WI38 (cell line): Measurements from ENCODE around the gene MYH16.
"Not testable (repeated sequence)": the region's sequence is repeated elsewhere in the genome, so short reads cannot be mapped to it uniquely, and the experiment has no call there.

ENCODE experiments used
- H3K4me3 ChIP-seq: 2 replicates; pipeline ENCODE4 v1.5.1; 2011; ENCODE audit warnings: low read depth, mild to moderate bottlenecking, control low read depth, low read length
- CTCF ChIP-seq: IDR thresholded peaks from 2 replicates; pipeline ENCODE4 v1.5.1; 2012; ENCODE audit warnings: low read depth, mild to moderate bottlenecking, control low read depth, low read length

Gene MYH16

GRCh38 chr7:99260395-99260794 is 12.2 kb upstream of the MYH16 start:
- no peak for TF ChIP-seq CTCF
- H3K4me3 ChIP-seq = no peak overlapping the region

GRCh38 chr7:99261646-99262045 is 11.0 kb upstream of the MYH16 start:
- no peak for TF ChIP-seq CTCF
- H3K4me3 ChIP-seq = no peak overlapping the region

GRCh38 chr7:99265848-99266480 is 6.7 kb upstream of the MYH16 start:
- TF ChIP-seq CTCF = no peak
- H3K4me3 ChIP-seq = no peak overlapping the region

- TF ChIP-seq CTCF = no peak
- H3K4me3 ChIP-seq = no peak overlapping the region
Observed at GRCh38 chr7:99267481-99267840, 5.2 kb upstream of the MYH16 start.

GRCh38 chr7:99267841-99268576 is 4.6 kb upstream of the MYH16 start:
- TF ChIP-seq CTCF = no peak
- H3K4me3 ChIP-seq = no peak overlapping the region

GRCh38 chr7:99268577-99268908 is 4.1 kb upstream of the MYH16 start:
- no peak for TF ChIP-seq CTCF
- H3K4me3 ChIP-seq = no peak overlapping the region

GRCh38 chr7:99270702-99271101 is 1.9 kb upstream of the MYH16 start:
- TF ChIP-seq CTCF = no peak
- no peak overlapping the region for H3K4me3 ChIP-seq

- H3K4me3 ChIP-seq = not testable (repeated sequence)
Observed at GRCh38 chr7:99273561-99273960, 922 bp downstream of the MYH16 start.

GRCh38 chr7:99274908-99275307 is 2.3 kb downstream of the MYH16 start:
- H3K4me3 ChIP-seq = not testable (repeated sequence)
